HG02623 (cell line): ENCODE measurements around the gene LAMA5.

Experiments
- ATAC-seq: cut with Tn5 transposase; IDR thresholded peaks from one replicate; pipeline ENCODE4 v1.9.1; 2021; ENCODE audit warnings: moderate library complexity; ENCODE audit not compliant: unreplicated experiment

The LAMA5 gene

GRCh38 chr20:62273416-62273815 is 93.7 kb downstream of the LAMA5 start:
- ATAC-seq: no peak

DNA sequence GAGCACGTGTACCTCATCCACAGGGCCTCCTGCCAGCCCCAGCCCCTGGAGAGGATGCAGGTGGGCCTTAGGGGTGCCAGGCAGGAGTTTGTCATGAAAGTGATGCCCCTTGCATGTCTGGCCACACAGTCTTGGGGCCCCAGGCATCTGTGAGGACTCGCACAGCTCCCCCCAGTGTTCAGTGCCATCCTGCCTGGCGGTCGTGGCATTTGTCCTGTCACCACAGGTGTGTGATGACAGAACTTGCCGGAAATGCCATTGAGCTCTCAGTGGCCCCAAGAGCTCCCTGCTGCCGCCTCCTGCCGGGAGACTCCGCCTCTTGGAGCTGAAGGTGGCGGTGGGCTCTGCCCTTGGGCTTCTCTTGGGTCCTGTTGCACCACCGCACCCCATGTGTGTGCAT is 94.9 kb downstream of the LAMA5 start:
- no peak for ATAC-seq

GRCh38 chr20:62269871-62270270 is 97.2 kb downstream of the LAMA5 start:
- no peak for ATAC-seq

DNA sequence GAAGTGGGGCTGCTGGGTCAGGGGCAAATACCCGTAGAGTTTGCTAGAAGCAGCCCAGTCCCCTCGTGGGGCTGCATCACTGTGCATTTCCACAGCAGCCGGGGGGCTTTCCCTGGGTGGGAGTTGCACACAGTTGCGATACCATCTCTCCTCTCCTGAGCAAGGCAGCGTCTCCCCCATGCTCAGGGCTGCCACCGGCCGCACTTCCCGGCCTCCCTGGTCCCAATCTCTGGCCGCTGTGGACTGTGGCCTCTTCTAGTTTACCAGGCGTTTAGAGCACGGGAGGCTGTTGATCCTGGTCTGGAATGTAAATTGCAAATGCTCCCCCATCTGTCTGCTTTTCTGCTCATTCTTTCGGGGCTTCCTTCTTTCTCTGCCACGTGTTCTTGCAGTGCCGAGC is 97.7 kb downstream of the LAMA5 start:
- no peak for ATAC-seq

DNA sequence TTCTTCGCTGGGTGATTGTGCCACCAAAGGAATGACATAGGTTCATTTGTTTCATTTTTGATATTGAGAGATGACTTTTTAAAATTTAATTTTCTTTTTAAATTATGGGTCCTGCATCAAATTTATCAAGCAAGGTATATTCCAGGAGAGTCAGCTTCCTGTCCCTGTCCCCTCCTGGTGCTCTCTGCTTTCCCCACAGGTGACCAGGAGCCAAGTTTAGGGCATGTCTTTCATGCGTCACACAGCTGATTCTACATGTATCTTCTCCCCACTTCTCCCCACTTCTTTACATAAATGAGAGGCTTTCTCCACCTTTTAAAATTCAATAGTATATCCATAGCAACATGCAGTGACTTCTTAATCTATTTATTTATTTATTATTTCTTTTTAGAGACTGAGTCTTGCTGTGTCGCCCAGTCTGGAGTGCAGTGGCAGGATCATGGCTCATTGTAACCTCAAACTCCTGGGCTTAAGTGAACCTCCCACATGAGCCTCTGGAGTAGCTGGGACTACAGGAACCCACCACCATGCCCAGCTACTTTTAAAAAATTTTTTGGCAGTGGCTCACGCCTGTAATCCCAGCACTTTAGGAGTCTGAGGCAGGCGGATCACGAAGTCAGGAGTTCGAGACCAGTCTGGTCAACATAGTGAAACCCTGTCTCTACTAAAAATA is 98.7 kb downstream of the LAMA5 start:
- ATAC-seq: no peak

DNA sequence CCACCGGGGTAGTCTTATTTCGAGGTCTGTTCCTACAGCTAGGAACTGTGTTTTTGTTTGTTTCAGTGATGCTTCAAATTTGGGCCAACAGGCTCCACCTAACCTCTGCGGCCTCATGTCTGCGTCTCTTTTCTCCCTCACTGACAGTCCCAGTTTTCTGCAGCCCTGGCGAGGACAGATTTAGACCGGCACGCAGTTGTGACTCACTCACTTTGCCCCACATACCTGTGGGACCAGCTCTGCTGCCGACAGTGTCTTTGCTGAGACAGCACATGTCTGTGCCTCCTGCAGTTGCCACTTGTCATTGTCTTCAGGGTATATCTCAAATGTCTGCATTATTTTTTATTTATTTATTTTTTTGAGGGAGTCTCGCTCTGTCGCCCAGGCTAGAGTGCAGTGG is 99.6 kb downstream of the LAMA5 start:
- no peak for ATAC-seq

- no peak for ATAC-seq
These were observed 100.3 kb downstream of the LAMA5 start for GRCh38 chr20:62266851-62267250.

- ATAC-seq: no peak
These were observed 100.8 kb downstream of the LAMA5 start for GRCh38 chr20:62266340-62266739.

DNA sequence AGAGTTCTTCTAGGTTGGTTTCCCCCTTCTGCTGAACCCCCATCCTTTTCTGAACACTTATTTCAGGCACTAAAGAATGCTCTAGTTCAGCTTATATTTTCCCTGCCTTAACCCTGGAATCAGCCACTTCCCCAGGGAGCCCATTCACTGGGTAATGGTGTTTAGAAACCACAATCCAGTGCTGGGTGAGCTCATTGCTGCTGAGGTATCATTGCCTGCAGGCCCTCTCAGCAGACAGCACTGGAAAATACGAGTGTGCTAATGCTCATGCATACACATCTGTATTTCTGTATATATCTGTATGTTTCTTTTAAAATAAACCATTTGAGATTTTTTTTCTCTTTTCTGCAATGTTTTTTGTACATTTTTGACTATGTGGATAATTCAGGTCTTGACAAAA is 101.7 kb downstream of the LAMA5 start:
- ATAC-seq: no peak

- ATAC-seq: no peak
These were observed 103.7 kb downstream of the LAMA5 start for GRCh38 chr20:62263396-62263795.

DNA sequence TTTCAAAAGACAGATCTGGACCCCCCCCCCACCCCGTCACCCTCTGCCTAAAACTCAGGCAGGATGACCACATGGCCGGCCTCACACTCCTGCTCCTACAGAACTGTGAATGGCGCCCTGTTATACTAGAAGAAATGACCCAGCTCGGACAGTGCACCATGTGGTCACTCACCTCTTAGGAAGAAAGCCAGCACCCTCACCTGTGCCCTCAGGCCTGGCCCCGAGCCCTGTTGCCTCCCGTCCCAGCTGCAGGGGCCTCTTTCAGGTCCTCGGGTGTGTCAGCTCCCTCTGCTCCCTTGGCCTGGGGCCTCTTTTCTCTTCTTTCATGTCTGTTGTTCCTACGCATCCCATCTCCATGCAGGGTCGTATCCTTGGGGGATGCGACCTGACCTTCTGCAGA is 105.0 kb downstream of the LAMA5 start:
- ATAC-seq: no peak

- no peak for ATAC-seq
These were observed 107.9 kb downstream of the LAMA5 start for GRCh38 chr20:62259294-62259565.
